GM19467 (cell line): ENCODE measurements around the gene SPATA24.
"Not testable (repeated sequence)": the region's sequence is repeated elsewhere in the genome, so short reads cannot be mapped to it uniquely, and the experiment has no call there.

Experiments used
- ATAC-seq: cut with Tn5 transposase; IDR thresholded peaks from one replicate; pipeline ENCODE4 v1.9.1; 2021; ENCODE audit warnings: mild to moderate bottlenecking, moderate library complexity; ENCODE audit not compliant: unreplicated experiment

Gene SPATA24

DNA sequence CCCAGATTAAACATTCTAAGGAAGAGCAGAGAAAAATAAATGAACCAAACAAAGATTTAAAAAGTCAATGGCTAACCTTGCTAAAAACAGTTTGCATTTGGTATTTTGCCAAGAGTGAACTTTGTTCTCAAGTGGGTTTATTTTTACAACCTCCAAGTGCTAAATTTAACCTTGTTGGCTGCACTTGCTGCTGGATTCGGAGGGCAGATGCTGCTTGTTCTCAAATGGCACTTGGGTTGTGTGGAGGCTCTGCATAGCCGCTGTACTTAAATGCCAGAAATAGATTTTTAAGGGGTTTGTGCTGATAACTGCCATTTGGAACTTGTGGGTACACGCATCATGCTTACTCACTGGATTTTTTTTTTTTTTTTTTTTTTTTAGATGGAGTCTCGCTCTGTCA lies 13.3 kb upstream of the SPATA24 start:
- ATAC-seq = no peak

DNA sequence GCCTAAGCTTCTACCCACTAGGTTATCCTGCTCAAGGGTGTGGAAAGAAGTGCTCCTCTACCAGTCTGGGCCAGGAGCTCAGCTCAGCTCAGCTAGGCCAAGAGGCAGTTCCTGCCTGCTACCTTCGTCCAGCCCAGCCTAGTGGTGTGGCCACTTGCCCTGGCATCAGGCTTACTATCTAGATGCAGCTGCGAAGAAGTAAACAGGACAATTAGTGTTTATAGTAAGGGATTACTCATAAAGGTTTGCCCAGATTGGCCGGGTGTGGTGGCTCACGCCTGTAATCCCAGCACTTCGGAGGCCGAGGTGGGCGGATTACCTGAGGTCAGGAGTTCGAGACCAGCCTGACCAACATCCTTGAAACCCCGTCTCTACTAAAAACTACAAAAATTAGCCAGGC lies 12.8 kb upstream of the SPATA24 start:
- no peak for ATAC-seq

DNA sequence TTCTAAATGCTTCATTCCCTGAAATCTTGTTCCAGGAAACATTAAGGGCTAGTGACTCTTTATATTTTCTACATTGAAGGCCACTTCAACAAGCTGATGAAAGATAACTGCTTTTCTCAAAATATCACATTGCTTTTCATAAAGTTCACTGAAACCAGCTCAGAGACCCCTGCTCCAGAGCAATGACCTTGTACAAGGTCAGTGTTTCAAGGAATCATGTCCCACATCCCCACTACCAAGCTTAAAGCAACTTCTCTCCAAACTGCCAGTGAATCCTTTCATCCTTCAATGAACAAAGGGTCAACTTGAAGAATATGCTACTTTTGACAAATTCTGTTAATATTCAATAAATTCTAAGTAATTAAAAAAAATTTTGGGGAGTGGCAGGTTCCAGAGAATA lies 12.0 kb upstream of the SPATA24 start:
- ATAC-seq = no peak

GRCh38 chr5:139415221-139415861 lies 11.5 kb upstream of the SPATA24 start:
- no peak for ATAC-seq

DNA sequence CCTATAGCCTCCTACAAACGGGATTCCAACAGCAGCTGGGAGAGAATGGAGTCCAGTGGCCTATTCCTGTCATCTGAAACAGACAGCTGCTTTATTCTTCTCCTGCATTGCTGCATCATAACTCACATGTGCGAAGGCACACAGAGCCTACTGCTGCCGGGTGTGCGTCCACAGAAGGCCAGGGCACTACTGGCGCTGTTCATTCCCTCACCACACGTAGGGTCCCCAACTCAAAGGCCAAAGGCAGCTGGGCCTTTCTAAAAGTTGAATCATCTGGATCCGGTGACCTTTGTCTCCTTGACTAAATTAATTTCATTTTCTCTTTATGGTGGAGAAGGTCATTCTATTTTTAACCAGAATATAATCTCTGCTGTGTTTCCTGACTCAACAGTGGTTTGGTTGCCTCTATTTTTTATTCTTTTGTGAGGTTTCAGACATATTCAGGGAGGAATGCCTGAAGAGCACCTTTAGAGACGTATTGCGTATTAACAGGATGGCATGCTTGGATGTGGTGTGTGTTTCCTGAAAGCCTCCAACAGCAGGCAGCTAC lies 10.8 kb upstream of the SPATA24 start:
- no peak for ATAC-seq

GRCh38 chr5:139413963-139414362 lies 10.1 kb upstream of the SPATA24 start:
- ATAC-seq = no peak

DNA sequence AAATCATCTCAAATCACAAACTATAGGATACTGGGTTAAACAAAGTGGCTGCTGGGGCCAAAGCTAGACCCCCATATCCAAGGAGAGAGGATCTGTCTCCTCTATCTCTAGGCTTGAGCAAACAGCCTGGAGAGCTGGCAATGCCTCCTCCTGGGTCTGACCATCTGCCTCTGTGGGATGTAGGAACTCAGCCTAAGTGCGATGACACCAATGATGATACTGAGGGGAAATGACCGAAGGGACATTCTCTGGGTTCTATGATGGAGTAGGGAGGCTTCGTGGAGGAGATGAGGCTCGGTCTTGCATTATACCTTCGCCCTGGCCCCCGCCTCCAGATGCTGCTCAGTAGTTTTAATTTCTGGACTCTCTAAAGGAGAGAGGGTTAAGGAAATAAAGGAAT lies 9.3 kb upstream of the SPATA24 start:
- no peak for ATAC-seq

GRCh38 chr5:139410993-139411828 lies 7.3 kb upstream of the SPATA24 start:
- no peak for ATAC-seq

- no peak for ATAC-seq
Measured at GRCh38 chr5:139410121-139410992, 6.5 kb upstream of the SPATA24 start.

- ATAC-seq = not testable (repeated sequence)
Measured at GRCh38 chr5:139409116-139409515, 5.2 kb upstream of the SPATA24 start.

DNA sequence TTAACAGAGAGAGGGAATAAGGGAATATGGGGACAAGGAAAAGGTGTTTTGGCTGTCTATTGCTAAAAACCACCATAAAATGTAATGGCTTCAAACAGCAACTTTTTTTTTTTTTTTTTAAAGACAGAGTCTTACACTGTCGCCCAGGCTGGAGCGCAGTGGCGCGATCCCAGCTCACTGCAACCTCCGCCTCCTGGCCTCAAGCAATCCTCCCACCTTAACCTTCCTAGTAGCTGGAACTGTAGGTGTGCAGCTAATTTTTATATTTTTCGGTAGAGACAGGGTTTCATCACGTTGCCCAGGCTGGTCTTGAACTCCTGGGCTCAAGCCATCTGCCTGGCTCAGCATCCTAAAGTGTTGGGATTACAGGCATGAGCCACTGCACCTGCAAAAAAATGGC lies 4.3 kb upstream of the SPATA24 start:
- no peak for ATAC-seq

DNA sequence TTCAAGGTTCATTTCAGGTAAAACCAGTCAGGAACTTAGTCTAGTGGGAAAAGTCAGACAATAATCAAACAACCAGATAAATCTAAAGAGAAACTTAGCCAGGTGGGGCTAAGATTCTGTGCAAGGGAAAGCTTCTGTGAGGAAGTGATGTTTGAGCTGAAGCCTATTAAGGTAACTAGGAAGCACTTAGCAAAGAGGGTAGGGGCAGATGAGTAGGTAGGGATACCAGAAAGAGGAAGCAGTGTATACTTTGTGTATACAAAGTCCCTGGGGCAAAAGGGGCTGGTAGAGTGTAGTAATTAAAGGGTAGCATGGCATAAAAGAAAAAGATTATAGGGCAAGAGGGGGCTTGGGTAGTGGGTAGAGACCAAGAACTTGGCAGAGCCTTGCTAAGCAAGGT lies 3.6 kb upstream of the SPATA24 start:
- ATAC-seq = no peak

DNA sequence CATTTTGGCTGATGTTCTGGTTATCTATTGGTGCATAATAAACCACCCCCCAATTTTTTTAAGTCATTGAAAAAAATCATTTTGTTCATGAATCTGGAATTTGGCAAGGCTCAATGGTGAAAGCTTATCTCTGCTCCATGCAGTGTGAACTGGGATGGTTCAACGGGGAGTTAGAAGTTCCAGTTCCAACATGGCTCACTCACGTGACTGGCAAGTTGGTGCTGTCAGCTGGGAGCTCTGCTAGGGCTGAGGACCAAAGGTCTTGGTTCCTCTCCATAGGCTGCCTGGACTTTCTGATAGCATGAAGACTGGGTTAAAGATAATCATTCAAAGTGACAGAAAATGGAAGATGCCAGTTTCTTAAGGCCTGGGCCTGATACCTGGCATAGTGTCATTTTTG lies 3.1 kb upstream of the SPATA24 start:
- no peak for ATAC-seq

DNA sequence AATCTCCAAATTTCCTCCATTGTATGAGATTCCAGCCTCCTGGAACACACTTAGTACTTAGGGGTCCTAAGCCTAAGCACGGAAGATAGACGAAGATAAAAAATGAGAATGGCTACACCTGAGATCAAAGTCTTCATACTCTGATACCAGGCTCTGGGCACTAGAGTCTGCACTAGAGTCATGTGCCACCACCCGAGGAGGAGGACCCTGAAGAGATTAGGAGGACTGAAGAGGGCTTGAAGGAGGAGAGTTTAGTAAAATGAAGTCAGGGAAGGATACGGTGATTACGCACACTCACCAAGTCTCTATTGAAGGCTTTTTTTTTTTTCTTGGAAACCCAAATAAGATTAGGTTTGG lies 573 bp upstream of the SPATA24 start:
- no peak for ATAC-seq

GRCh38 chr5:139403418-139403786 lies 487 bp downstream of the SPATA24 start:
- no peak for ATAC-seq

GRCh38 chr5:139402561-139403158 lies 1.2 kb downstream of the SPATA24 start:
- ATAC-seq = no peak

DNA sequence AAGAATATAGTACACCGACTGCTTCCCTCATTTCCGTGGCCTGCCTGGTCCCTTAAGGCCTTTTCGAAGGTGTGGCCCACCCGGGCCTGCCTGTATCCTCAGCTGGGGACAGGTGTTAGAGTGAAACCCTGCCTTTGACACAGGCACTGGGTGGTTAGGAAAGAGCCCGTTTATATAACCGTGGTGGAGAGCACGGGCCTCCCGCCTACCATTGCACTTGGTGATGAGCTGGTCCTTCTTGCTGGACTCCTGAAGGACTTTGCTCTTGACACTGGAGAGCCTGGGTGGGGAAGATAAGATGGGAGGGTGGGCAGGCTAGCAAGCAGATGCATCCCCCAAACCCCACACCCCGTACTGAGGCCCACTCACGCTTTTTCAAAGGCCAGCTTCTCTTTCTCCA lies 2.3 kb downstream of the SPATA24 start:
- ATAC-seq = no peak

- ATAC-seq = no peak
Measured at GRCh38 chr5:139399501-139400121, 4.3 kb downstream of the SPATA24 start.

DNA sequence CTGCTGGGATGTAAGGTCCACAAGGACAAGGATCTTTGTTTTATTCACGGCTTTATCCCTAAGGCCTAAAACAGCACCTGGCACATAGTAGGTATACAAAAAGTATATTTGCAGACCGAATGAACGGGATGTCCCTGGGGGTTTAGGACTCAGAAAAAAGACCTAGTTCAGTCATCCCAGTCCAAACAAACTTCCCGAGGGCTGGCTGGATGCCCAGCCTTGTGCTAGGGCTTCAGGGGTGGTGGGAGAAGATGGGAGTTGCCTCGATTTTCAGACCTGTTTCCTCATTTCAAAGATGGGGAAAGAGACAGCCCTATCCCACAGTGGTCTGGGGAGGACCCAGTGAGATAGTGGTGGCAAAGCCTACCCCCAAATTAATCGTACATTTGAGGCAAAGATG lies 6.0 kb downstream of the SPATA24 start:
- no peak for ATAC-seq

DNA sequence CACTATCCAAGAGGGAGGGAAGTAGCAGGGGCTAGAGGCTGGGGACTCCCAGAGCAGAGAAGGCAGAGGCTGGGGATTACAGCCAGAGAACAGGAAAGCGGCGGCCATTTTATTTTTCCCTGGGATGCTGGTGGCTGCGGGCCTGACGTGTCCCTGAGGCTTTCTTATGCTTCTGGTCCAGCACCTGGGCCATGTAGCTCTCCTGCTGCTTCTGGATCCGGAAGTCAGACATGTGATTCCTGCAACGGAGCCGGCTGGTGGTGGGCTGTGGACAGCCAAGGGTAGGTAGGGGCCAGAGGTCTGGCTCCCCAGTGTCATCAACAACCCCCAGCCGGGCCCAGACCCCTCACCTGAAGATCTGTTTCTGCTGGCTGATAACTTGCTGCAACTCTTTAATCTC lies 7.2 kb downstream of the SPATA24 start:
- ATAC-seq = no peak
